Measurements from ENCODE around the gene CCDC3. TPM values are rescaled to one million over a fixed set of nuclear protein-coding genes. Genes with fewer than 3 reads are reported as not detected.

The CCDC3 gene
- total and polyA plus RNA-seq, 2 of the 4 experiments (the other 2 are of a cell fraction): 0.29 to 0.36 TPM

DNA sequence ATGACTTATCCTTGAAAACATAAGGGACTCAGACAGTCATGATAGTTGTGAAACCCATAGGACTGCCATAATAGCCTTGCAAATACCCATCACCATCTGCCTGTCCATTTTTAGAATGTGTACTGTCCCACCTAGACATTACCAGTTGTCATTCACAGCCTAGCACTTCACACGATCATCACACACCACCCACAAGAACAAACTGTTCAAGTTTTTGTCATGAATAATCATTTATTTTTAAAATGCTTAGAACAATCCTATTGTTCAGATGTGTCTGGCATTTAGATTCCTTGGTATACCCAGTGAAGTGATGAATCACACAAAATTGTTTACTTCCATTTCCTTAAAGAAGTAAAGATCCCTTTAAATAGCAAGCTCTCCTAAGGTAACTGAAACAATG lies 46.6 kb downstream of the CCDC3 start:
- Histone ChIP-seq H4K20me1 (ENCODE audit: insufficient read depth, low read length) (no peaks in the 10 kb centered on the region; the same call in 1 of the 2 replicates), H3K4me2 (ENCODE audit: low read depth, low read length) (no peak overlapping the region), H3K27ac (ENCODE audit: insufficient read depth, low read length) (no peak overlapping the region), H4K5ac (ENCODE audit: low read depth, low read length) (no peak overlapping the region), H3K56ac (ENCODE audit: extremely low read depth, insufficient read depth, low read length) (no peak overlapping the region), H3K4ac (ENCODE audit: low read depth, low read length) (no peak overlapping the region), H2AK9ac (replicated peaks; ENCODE audit: low read depth, low read length, poor library complexity) (no peak overlapping the region), H2BK5ac (ENCODE audit: low read depth, low read length, poor library complexity, severe bottlenecking) (no peak overlapping the region), H2BK15ac (ENCODE audit: low read depth, low read length) (no peak overlapping the region), H3K79me1 (ENCODE audit: low read depth in 1 of 2, low read length in 2 of 2) (no peaks in the 10 kb centered on the region), H3K36me3 (ENCODE audit: control insufficient read depth, insufficient read depth, low read length) (no peaks in the 10 kb centered on the region), H2AK5ac (ENCODE audit: low read depth, low read length) (no peak overlapping the region), H4K8ac (ENCODE audit: low read depth in 2 of 2, low read length in 2 of 2) (no peak overlapping the region), H3K18ac (ENCODE audit: low read depth, low read length) (no peak overlapping the region), H3K23ac (ENCODE audit: low read depth, low read length) (no peak overlapping the region), H3K4me1 (ENCODE audit: control insufficient read depth, insufficient read depth, low read length) (peaks cover 2% of the 10 kb centered on the region; the same call in 1 of the 2 replicates), H3K14ac (replicated peaks; ENCODE audit: low read depth, low read length) (no peak overlapping the region), H3K9ac (ENCODE audit: low read depth, low read length) (no peak overlapping the region), H3K4me3 (ENCODE audit: insufficient read depth, low read depth, low read length) (no peak overlapping the region), H3K9me1 (ENCODE audit: insufficient read depth, low read length) (no peaks in the 10 kb centered on the region), H2AFZ (replicated peaks; ENCODE audit: low read length, poor library complexity) (no peak overlapping the region), H4K91ac (ENCODE audit: insufficient read depth, low read depth, low read length) (no peak overlapping the region), H3K9me3 (ENCODE audit: control insufficient read depth, insufficient read depth, low read length) (no peaks in the 10 kb centered on the region), H2BK120ac (ENCODE audit: low read depth, low read length) (no peak overlapping the region), H3K27me3 (ENCODE audit: control insufficient read depth, insufficient read depth, low read length) (no peaks in the 10 kb centered on the region; the same call in 1 of the 2 replicates), H2BK20ac (ENCODE audit: low read depth, low read length) (no peak overlapping the region)
- dilution Hi-C loops (cut with HindIII; ENCODE audit: low sequenced_read_pairs, unreplicated experiment): no loop called here
- WGBS, 2 experiments (ENCODE audit: extremely low coverage in 2 of 2, insufficient read length in 1 of 2): no CpG with 5 or more reads among the region's 1 CpG
- ATAC-seq (ENCODE audit: low read depth) (no peak), DNase-seq (no peak)
- TF ChIP-seq CEBPB (IDR thresholded peaks at IDR 0.05; ENCODE audit: low read depth, low read length) (no peak), MAFK (IDR thresholded peaks at IDR 0.05; ENCODE audit: low read depth, low read length) (no peak), BHLHE40 (IDR thresholded peaks at IDR 0.05; ENCODE audit: low read depth, low read length) (no peak), USF2 (IDR thresholded peaks at IDR 0.05; ENCODE audit: low read depth, low read length) (no peak), NFE2L2 (IDR thresholded peaks at IDR 0.05; ENCODE audit: low read depth, low read length) (no peak), MXI1 (IDR thresholded peaks at IDR 0.05; ENCODE audit: borderline replicate concordance, low read depth, low read length) (no peak), RAD21 (IDR thresholded peaks at IDR 0.05; ENCODE audit: low read length) (no peak), POLR2A (IDR thresholded peaks at IDR 0.05; ENCODE audit: low read depth, low read length) (no peak), FOS (IDR thresholded peaks at IDR 0.05; ENCODE audit: low read depth, low read length) (no peak)
- CTCF ChIA-PET: no interaction called here
- POLR2A ChIA-PET (ENCODE audit: unreplicated experiment): no interaction called here
- intact Hi-C loops (cut with micrococcal nuclease): no loop called here
- in situ Hi-C loops (cut with MboI; ENCODE audit: low sequenced_read_pairs): no loop called here
- BruUV-seq (replicated peaks): no TSS peak
